Measurements from ENCODE around the gene SETBP1. TPM values are rescaled to one million over a fixed set of nuclear protein-coding genes. Genes with fewer than 3 reads are reported as not detected.

The SETBP1 gene
- total RNA-seq, 1 donor from 2014 or later, result 22.6 TPM

DNA sequence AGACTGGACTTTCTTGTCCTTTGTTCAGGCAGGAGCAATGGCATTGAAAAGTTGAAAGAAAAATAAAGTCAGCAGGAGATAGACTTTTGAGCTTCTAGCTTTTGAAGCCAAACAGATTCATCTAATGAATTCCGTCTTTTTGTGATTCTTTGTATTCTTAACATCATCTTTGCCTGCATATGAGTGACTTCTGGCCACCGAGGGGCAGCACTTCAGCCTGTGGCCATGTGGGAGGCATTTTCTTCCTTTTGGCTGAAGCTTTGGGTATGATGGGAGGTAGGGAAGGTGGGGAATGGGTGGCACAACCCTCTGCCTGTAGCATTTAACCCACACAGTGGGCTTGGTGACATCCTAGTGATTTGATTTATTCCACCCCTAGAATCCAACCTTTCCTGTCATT is 220.6 kb downstream of the SETBP1 start:
- peaks cover 6% of the 10 kb centered on the region for H3K9me3 Mint-ChIP-seq
- H3K27ac Mint-ChIP-seq, result no peak overlapping the region
- H3K4me3 Mint-ChIP-seq, result no peak overlapping the region
- DNase-seq, result no peak
- intact Hi-C loops (cut with micrococcal nuclease), result no loop called here
- no peaks in the 10 kb centered on the region for H3K36me3 Mint-ChIP-seq (ENCODE audit: low read depth)
- H3K27me3 Mint-ChIP-seq, result peaks cover 29% of the 10 kb centered on the region
- peaks cover 11% of the 10 kb centered on the region for H3K4me1 Mint-ChIP-seq

DNA sequence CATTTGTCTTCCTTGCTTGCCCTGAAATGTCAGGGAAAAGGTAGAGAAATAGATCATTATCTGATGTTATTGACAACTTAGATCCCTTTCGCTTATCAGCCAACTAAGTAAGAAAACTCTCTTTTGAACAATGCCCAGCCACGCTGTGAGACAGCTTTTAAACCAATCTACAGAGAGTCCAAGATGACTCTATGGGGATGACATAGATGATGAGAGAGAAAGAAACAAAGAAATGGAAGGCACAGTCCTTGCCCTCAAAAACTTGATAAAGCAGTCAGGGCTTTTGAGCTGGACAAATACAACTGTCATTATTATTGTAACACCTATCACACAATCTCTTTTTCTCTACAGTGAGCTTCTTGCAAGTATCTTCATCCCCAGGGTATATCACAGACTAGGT is 222.6 kb downstream of the SETBP1 start:
- Mint-ChIP-seq H3K27me3 (peaks cover 29% of the 10 kb centered on the region), H3K36me3 (ENCODE audit: low read depth) (no peaks in the 10 kb centered on the region), H3K27ac (no peak overlapping the region), H3K9me3 (peaks cover 6% of the 10 kb centered on the region), H3K4me1 (peaks cover 6% of the 10 kb centered on the region), H3K4me3 (no peak overlapping the region)
- intact Hi-C loops (cut with micrococcal nuclease), result no loop called here
- DNase-seq, result no peak

DNA sequence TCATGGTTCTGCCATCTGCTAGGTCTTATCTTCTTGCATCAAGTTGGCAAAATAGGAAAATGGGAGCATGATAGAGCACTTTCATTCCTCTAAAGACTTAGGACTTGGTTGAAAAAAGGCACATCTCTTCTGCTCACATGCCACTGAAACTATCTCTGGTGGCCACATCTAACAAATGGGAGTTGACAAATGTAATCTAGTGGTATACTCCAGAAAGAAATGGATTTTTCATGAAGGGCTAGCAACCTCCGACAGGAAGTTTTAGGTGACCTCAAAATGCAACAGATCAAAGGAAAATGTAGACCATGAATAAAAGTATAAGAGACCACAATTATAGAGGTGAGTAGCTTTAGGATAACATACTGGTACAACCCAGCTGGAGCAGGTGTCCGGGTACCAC is 224.1 kb downstream of the SETBP1 start:
- no peak for DNase-seq
- Mint-ChIP-seq H3K4me1 (peaks cover 11% of the 10 kb centered on the region), H3K9me3 (peaks cover 6% of the 10 kb centered on the region), H3K27me3 (peaks cover 24% of the 10 kb centered on the region), H3K4me3 (no peak overlapping the region), H3K36me3 (ENCODE audit: low read depth) (no peaks in the 10 kb centered on the region), H3K27ac (no peak overlapping the region)
- intact Hi-C loops (cut with micrococcal nuclease), result no loop called here

DNA sequence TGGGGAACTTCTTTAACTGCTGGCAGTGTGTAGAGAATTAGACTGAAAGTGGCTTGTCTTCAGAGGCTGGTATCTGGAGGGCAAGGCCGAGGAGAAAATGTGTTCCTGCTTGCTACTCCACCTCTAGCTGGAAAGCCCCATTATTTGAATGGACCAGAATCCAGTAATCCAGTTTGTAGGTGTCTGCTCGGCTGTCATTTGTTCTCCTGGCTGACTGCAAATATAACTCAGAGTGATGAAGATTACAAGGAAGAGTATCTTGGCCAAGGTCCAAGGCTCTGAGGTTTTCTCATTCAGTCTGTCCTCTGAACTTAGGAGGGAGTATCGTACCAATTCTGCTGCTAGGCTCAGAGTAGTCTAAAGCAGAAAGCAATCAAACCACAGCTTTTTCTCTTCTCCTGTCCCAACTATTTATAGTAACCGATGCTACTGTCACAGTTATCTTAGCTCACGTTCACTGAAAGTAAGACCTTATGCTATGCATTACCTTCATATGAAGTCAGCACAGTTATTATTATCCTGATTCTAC is 228.6 kb downstream of the SETBP1 start:
- Mint-ChIP-seq H3K9me3 (peaks cover 6% of the 10 kb centered on the region), H3K36me3 (ENCODE audit: low read depth) (no peaks in the 10 kb centered on the region), H3K4me1 (peaks cover 17% of the 10 kb centered on the region), H3K4me3 (no peak overlapping the region), H3K27ac (no peak overlapping the region), H3K27me3 (peaks cover 16% of the 10 kb centered on the region)
- intact Hi-C loops (cut with micrococcal nuclease), result no loop called here
- no peak for DNase-seq

DNA sequence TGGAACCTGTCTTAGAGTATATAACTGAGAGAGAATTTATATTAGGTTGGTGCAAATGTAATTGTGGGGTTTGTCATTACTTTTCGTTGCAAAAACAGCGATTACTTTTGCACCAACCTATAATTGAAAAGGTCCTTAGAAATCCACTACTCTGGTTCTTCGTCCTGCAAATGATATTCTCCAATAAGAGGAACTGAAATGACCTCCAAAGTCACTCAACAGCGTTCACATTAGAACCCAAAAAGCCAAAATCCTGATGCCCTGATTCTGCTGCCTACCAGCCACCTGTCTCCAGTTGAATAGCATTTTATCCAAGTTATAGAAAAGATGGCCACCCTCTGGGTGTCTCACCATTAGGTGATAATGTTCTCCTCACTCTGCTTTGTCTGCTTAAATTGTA is 230.6 kb downstream of the SETBP1 start:
- H3K36me3 Mint-ChIP-seq (ENCODE audit: low read depth), result no peaks in the 10 kb centered on the region
- no peak overlapping the region for H3K4me3 Mint-ChIP-seq
- peaks cover 11% of the 10 kb centered on the region for H3K27me3 Mint-ChIP-seq
- peaks cover 12% of the 10 kb centered on the region for H3K4me1 Mint-ChIP-seq
- H3K9me3 Mint-ChIP-seq, result no peaks in the 10 kb centered on the region
- DNase-seq, result no peak
- intact Hi-C loops (cut with micrococcal nuclease), result no loop called here
- no peak overlapping the region for H3K27ac Mint-ChIP-seq

DNA sequence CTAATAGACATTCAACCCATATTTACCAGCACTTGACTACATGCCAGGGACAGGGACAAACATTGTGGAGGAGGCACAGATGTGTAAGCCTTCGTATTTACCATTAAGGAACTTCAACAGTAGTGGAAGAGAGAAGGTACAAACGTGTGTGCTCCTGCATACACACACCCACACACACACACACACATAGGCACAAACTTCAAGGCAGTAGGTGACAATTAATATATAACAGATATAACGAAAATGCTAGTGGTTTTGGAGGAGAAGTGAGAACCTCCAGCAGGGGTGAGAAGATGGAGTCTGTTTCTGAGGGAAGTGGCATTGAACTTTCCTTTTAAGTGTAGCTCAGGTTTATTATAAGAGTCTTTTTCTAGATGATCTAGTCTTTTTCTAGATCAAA is 231.1 kb downstream of the SETBP1 start:
- Mint-ChIP-seq H3K9me3 (no peaks in the 10 kb centered on the region), H3K4me1 (peaks cover 12% of the 10 kb centered on the region), H3K27me3 (peaks cover 11% of the 10 kb centered on the region), H3K27ac (no peak overlapping the region), H3K36me3 (ENCODE audit: low read depth) (no peaks in the 10 kb centered on the region), H3K4me3 (no peak overlapping the region)
- intact Hi-C loops (cut with micrococcal nuclease), result no loop called here
- no peak for DNase-seq

DNA sequence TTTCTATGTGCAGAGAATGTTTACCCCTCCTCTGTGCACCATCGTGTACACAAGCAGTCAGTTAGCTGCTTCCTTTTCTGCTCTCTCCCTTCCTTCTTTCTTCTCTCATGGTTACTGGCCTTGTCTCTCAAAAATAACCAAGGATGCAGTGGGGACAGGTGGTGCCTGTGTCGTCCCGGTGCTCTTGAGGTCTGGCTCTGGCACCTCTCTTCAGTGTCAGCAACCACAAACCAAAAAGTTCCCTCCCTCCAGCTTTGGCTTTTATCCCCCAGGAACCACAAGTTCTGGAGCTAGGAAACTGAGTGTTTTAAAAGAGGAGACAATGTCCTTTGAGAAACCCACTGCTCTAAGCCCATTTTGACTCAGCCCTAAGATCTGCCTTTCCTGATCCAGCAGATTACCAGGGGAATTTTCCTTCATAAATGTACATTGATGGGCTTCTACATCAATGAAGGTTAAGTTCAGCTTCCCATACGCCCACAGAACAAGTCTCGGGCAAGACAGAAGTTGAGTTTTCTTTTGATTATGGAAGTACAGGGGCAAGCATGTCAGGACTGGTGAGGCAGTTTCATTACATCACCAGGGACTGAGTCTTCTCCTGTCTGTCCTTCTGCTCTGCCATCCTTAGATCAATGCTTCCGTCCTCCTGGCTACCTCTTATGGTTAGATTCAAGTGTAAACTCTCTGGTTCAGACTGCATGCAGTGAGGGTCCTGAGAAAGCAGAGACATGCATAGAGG is 232.2 kb downstream of the SETBP1 start:
- Mint-ChIP-seq H3K9me3 (no peaks in the 10 kb centered on the region), H3K36me3 (ENCODE audit: low read depth) (no peaks in the 10 kb centered on the region), H3K4me1 (peaks cover 12% of the 10 kb centered on the region), H3K27me3 (peaks cover 14% of the 10 kb centered on the region), H3K4me3 (no peak overlapping the region), H3K27ac (no peak overlapping the region)
- intact Hi-C loops (cut with micrococcal nuclease), result no loop called here
- DNase-seq, result no peak

DNA sequence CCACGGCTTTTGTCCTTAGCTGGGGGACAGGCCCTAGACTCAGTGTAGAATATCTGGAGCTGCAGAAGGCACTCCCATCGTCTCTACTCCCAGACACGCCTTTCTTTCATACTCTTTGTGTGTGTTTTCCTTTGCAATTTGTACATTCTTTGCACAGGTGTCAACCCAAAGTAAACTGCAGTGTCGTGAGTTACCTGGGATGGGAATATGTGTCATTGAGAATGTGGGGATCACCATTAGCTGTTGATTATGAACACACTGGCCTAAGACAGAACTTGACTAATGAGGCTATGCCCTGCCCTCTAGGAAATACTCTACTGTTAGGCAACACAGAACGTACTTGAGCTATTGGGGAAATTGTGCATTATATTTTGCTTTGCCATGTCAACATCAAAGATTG is 233.3 kb downstream of the SETBP1 start:
- no peak for DNase-seq
- Mint-ChIP-seq H3K36me3 (ENCODE audit: low read depth) (no peaks in the 10 kb centered on the region), H3K9me3 (no peaks in the 10 kb centered on the region), H3K27me3 (peaks cover 14% of the 10 kb centered on the region), H3K4me3 (no peak overlapping the region), H3K4me1 (peaks cover 9% of the 10 kb centered on the region), H3K27ac (no peak overlapping the region)
- intact Hi-C loops (cut with micrococcal nuclease), result no loop called here

DNA sequence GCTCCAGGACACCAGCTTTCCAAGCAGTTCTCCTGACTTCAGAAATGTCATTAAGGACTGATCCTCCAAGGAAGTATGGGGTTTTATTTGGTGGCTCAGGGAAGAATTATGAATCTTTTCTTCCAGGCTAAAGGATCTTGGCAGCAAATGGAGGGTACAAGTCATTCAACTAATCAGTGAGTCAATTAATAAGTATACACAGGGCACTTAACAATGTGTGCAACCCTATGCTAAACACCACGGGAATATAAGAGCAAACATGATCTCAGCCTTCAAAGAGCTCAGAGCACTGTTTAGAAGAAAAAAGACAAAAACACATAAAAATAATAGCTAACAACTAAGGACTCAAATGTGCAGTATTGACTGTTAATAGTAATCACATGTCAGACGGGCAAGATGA is 234.5 kb downstream of the SETBP1 start:
- no peaks in the 10 kb centered on the region for H3K36me3 Mint-ChIP-seq (ENCODE audit: low read depth)
- H3K4me3 Mint-ChIP-seq, result no peak overlapping the region
- no peak overlapping the region for H3K27ac Mint-ChIP-seq
- no peaks in the 10 kb centered on the region for H3K9me3 Mint-ChIP-seq
- H3K27me3 Mint-ChIP-seq, result peaks cover 12% of the 10 kb centered on the region
- DNase-seq, result no peak
- peaks cover 7% of the 10 kb centered on the region for H3K4me1 Mint-ChIP-seq
- intact Hi-C loops (cut with micrococcal nuclease), result no loop called here

DNA sequence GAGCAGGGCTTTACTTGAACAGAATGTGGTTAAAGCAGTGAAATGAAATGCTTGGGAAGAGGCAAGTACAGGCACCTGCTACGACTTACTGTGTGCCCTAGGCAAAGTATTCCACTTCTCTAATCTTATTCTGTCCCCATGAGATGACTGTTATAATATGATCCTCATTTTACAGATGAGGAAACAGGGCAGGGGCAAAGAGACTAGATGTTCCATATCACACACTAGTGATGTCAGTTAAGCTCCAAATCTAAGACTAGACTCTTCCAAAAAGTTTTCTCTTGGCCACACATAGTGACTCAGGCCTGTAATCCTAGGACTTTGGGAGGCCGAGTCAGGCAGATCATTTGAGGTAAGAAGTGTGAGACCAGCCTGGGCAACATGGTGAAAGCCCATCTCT is 235.0 kb downstream of the SETBP1 start:
- Mint-ChIP-seq H3K36me3 (ENCODE audit: low read depth) (no peaks in the 10 kb centered on the region), H3K27ac (no peak overlapping the region), H3K9me3 (no peaks in the 10 kb centered on the region), H3K4me1 (peaks cover 7% of the 10 kb centered on the region), H3K27me3 (peaks cover 12% of the 10 kb centered on the region), H3K4me3 (no peak overlapping the region)
- DNase-seq, result no peak
- intact Hi-C loops (cut with micrococcal nuclease), result no loop called here

DNA sequence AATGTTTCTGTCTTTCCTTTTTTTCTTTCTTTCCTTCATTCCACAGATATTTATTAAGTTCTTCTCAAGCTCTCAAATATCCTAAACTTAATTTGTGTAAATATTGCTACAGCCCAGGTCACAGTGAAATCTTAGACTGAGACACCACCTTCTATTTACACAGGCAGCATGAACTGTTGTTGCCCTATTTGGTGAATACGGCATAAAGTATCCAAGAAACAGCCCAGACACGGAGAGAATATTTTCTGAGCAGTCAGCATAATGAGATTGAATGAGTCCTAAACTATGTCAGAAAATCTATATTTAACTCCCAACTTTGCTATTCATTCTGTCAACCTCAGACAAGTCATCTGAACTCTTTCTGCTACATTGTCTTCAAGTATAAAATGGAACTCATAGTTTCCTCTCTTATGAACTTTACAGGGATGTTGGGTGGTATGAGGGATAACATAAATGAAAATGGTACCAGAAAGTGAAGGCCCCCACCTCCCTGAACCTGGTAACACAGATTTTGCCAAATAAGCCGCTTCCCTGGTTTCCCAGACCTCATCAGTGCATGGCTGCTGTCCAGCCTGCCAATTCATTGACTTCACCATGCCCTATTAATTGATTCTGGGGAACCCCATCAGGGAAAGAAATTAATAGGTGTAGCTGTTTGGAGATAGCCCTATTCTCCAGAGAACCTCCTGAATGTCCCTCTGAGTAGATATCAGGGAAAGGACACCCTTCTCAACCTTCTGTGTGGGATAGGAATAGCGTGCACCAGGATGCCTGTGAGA is 235.9 kb downstream of the SETBP1 start:
- H3K36me3 Mint-ChIP-seq (ENCODE audit: low read depth), result no peaks in the 10 kb centered on the region
- H3K27ac Mint-ChIP-seq, result no peak overlapping the region
- H3K27me3 Mint-ChIP-seq, result peaks cover 10% of the 10 kb centered on the region
- H3K4me3 Mint-ChIP-seq, result no peak overlapping the region
- peaks cover 3% of the 10 kb centered on the region for H3K4me1 Mint-ChIP-seq
- no peaks in the 10 kb centered on the region for H3K9me3 Mint-ChIP-seq
- DNase-seq, result no peak
- intact Hi-C loops (cut with micrococcal nuclease), result no loop called here

DNA sequence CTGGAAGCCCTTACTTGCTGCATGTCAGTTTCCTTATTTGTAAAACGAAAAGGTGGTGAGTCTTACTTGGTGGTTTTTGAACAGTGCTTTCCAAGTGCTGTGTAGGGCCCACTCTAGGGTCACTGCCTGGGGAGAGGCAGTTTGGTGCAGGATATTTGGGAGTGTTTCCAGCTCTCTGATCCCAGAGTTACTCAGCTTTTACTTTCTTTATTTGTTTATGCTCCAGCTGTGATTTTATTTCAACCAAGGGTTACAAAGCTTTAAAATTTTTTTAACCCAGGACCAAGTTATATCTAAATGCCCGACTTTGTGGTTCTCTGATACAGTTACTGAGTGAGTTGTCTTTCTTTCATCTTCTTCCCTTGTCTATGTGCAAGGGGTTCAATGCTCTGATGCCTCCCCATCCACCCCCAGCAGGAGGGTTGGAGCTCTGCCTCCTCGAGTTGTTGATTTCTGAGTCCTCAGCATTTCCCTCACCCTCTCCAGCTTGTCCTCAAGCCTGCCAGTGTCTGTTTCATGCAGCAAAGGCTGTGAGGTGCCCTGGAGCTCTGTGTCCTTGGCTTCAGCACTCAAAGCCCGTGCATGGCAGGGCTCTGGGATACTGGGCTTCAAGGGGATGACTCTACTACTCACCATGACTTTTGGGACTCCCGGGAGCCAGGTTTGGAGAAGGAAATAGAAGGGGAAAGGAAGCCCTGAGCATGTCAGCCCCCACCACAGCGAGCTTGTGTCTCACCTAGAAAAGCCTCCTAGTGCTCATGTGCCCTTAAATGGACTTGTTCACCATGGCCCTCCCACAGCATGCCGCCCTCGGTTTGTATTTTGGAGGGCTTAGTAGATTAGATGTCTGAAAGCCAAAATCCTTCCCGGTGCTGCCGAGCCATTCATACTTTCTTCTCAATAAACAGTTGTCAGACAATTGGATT is 236.8 kb downstream of the SETBP1 start:
- Mint-ChIP-seq H3K4me3 (no peak overlapping the region), H3K36me3 (ENCODE audit: low read depth) (no peaks in the 10 kb centered on the region), H3K27me3 (peaks cover 8% of the 10 kb centered on the region), H3K9me3 (no peaks in the 10 kb centered on the region), H3K4me1 (peaks cover 2% of the 10 kb centered on the region), H3K27ac (no peak overlapping the region)
- intact Hi-C loops (cut with micrococcal nuclease), result no loop called here
- no peak for DNase-seq

DNA sequence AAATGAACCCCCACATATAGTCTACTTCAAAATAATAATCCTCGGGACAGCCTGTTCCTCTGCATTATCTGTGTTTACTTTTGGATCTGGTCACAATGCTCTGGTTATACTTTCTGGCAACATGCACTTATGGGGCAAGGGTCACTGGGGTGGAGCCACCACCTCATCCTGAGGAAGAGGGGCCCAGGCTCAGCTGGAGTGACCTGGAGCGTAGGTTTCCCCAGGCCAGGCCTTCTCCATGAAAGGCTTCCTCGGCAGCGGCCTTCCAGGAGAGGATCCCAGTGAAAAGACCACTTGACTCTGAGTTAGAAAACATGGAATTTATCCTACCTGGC is 237.4 kb downstream of the SETBP1 start:
- H3K36me3 Mint-ChIP-seq (ENCODE audit: low read depth), result no peaks in the 10 kb centered on the region

DNA sequence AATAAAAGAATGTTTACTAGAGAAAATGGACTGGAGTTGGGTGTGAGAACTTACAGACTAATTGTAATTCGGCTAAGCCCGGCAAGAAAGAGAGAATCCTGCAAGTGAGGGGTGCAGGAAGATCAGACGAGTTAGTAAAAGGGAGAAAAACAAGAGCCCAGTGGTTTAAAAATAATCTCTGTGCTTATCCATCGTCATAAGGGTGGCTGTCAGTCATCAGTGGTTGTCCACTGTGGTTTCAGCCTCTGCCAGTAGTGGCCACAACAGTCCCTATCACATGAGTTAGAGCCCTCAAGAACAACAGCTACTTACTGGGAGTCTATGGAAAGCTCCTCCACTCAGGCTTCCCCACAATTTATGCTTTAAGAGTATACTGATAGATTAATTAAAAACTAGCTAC is 239.8 kb downstream of the SETBP1 start:
- no peaks in the 10 kb centered on the region for H3K4me1 Mint-ChIP-seq

More for the DNA sequence above, 237.4 kb downstream of the SETBP1 start:
- intact Hi-C loops (cut with micrococcal nuclease), result no loop called here
- no peak for DNase-seq
- Mint-ChIP-seq H3K9me3 (no peaks in the 10 kb centered on the region), H3K27me3 (peaks cover 7% of the 10 kb centered on the region), H3K4me1 (no peaks in the 10 kb centered on the region), H3K4me3 (no peak overlapping the region), H3K27ac (no peak overlapping the region)

More for the DNA sequence above, 239.8 kb downstream of the SETBP1 start:
- H3K27ac Mint-ChIP-seq, result no peak overlapping the region
- no peak for DNase-seq
- no peak overlapping the region for H3K4me3 Mint-ChIP-seq
- no peaks in the 10 kb centered on the region for H3K9me3 Mint-ChIP-seq
- no peaks in the 10 kb centered on the region for H3K36me3 Mint-ChIP-seq (ENCODE audit: low read depth)
- intact Hi-C loops (cut with micrococcal nuclease), result no loop called here
- peaks cover 4% of the 10 kb centered on the region for H3K27me3 Mint-ChIP-seq
